Upper lobe of left lung (tissue), 6 donors: ENCODE measurements around the gene CBFA2T3. TPM values are rescaled to one million over a fixed set of nuclear protein-coding genes. Genes with fewer than 3 reads are reported as not detected.
A peak's percentile ranks its signal among the peaks of the same experiment; 100 is the strongest.

ENCODE experiments used
- ATAC-seq, 2 donors: fragments of 200-7000 bp; cut with Tn5 transposase; one replicate each; pipeline ENCODE4 v1.9.1; 2022; ENCODE audit warnings: mild to moderate bottlenecking in 2 of 2, moderate library complexity in 2 of 2; ENCODE audit not compliant: low FRiP score in 2 of 2
- DNase-seq, 2 donors: peaks; one replicate each; pipeline ENCODE4 v3.0.0-alpha.2; 2019 to 2020
- H3K27ac ChIP-seq, 4 donors: fragments of 200-600 bp; sonication (generic); one replicate each; pipeline ENCODE4 v1.5.1; 2016 to 2019
- H3K27me3 ChIP-seq, 4 donors: fragments of 200-600 bp; sonication (generic); one replicate each; pipeline ENCODE4 v1.5.1; 2017 to 2019
- H3K36me3 ChIP-seq, 4 donors: fragments of 200-600 bp; sonication (generic); one replicate each; pipeline ENCODE4 v1.5.1; 2016 to 2019
- H3K4me1 ChIP-seq, 4 donors: fragments of 200-600 bp; sonication (generic); one replicate each; pipeline ENCODE4 v1.5.1; 2018 to 2019
- H3K4me3 ChIP-seq, 4 donors: fragments of 200-600 bp; sonication (generic); one replicate each; pipeline ENCODE4 v1.5.1; 2017 to 2019; ENCODE audit warnings: mild to moderate bottlenecking in 2 of 4, moderate library complexity in 1 of 4
- H3K9me3 ChIP-seq, 4 donors: fragments of 200-600 bp; sonication (generic); one replicate each; pipeline ENCODE4 v1.5.1; 2018 to 2019
- EP300 ChIP-seq, 4 donors: sonication (generic); formaldehyde crosslinking; IDR thresholded peaks; one replicate each; pipeline ENCODE4 v1.5.1; 2017; ENCODE audit warnings: antibody characterized with exemption in 4 of 4, control low read depth in 2 of 4
- POLR2A ChIP-seq, 4 donors: fragments of 450-650 bp; IDR thresholded peaks; one replicate each; pipeline ENCODE4 v1.5.1; 2016 to 2017; ENCODE audit warnings: antibody characterized with exemption in 4 of 4, mild to moderate bottlenecking in 2 of 4
- POLR2AphosphoS5 ChIP-seq, 2 donors: sonication (generic); formaldehyde crosslinking; IDR thresholded peaks; one replicate each; pipeline ENCODE4 v1.5.1; 2017; ENCODE audit warnings: antibody characterized with exemption in 2 of 2
- WGBS, 2 donors: methylation state at CpG; one replicate each; pipeline ENCODE4 v1.1.5; 2017 to 2018; 5-methylcytosine and 5-hydroxymethylcytosine counted together
- total RNA-seq, 6 donors: library from RNA; depleted of rRNA in 4 of 6; stranded (reverse); fragments of >200 nt in 4 of 6; gene quantifications; one replicate each; pipeline versions ENCODE4 v1.1.0 to v1.2.1, GENCODE V29; 2016 to 2021
- TF ChIP-seq, protein P1 (sequence below), 6 experiments: fragments of 450-650 bp in 4 of 6; fragments of 200-600 bp in 2 of 6; sonication (generic) in 2 of 6; IDR thresholded peaks; one replicate each; pipeline ENCODE4 v1.5.1; 2016 to 2019; ENCODE audit warnings: antibody characterized with exemption in 6 of 6
- donor health status: DM: no; HTN: no; CAD: no; lungs with moderate emphysema.
- donor health status: DM: no; HTN: yes; CAD: no; lungs with severe emphysema.

CBFA2T3 gene
- total RNA-seq, 6 donors from 2014 or later, result 2.7 to 33.5 (median 15.2) TPM

DNA sequence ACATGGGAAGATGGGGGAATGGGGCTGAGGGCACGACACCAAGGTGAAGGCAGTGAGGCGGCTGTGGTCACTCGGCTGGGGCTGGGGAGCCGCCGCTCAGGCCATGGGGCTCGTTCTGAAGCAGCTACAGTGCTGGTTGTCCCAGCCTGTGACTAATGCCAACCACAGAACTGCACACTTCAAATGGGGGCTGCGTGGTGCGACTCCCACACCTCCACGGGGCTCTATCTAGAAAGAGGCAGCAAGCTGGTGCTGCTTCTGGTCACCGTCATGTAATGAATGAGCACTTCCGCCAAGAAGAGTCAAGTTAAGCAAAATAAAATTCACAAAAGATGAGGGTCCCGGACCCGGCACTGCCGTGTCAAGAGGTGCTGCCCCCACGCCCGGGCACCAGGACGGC lies 140.2 kb downstream of the CBFA2T3 start:
- Histone ChIP-seq H3K27me3 (no peaks in the 10 kb centered on the region), H3K36me3 (peaks cover 0 to 56% (median 42%) of the 10 kb centered on the region in 4 donors), H3K27ac (no peak overlapping the region), H3K4me3 (no peak overlapping the region), H3K9me3 (no peaks in the 10 kb centered on the region), H3K4me1 (no peaks in the 10 kb centered on the region)
- ATAC-seq, result no peak
- 92 to 93% methylated on average over 15 to 17 of the region's 17 CpGs for WGBS, 2 donors
- TF ChIP-seq POLR2A (IDR thresholded peaks at IDR 0.05) (no peak), EP300 (IDR thresholded peaks at IDR 0.05) (no peak), POLR2AphosphoS5 (IDR thresholded peaks at IDR 0.05) (no peak)
- TF ChIP-seq, protein P1, sequence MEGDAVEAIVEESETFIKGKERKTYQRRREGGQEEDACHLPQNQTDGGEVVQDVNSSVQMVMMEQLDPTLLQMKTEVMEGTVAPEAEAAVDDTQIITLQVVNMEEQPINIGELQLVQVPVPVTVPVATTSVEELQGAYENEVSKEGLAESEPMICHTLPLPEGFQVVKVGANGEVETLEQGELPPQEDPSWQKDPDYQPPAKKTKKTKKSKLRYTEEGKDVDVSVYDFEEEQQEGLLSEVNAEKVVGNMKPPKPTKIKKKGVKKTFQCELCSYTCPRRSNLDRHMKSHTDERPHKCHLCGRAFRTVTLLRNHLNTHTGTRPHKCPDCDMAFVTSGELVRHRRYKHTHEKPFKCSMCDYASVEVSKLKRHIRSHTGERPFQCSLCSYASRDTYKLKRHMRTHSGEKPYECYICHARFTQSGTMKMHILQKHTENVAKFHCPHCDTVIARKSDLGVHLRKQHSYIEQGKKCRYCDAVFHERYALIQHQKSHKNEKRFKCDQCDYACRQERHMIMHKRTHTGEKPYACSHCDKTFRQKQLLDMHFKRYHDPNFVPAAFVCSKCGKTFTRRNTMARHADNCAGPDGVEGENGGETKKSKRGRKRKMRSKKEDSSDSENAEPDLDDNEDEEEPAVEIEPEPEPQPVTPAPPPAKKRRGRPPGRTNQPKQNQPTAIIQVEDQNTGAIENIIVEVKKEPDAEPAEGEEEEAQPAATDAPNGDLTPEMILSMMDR (IDR thresholded peaks at IDR 0.05), result no peak
- DNase-seq, result peak in 1 of 2 donors; percentile 51

DNA sequence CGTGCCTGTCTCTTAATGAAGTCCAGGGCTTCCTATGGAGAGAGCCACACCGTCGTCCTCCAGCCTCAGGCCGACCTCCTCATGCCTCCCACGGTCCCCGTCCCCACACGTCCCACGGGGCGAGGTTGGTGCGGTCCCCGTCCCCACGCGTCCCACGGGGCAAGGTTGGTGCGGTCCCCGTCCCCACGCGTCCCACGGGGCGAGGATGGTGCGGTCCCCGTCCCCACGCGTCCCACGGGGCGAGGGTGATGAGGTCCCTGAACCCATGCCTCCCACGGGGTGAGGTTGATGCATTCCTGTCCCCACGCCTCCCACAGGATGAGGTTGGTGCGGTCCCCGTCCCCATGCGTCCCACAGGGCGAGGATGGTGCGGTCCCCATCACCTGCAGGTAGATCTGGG lies 141.2 kb downstream of the CBFA2T3 start:
- TF ChIP-seq, protein P1 (IDR thresholded peaks at IDR 0.05), result no peak
- no peak for TF ChIP-seq EP300 (IDR thresholded peaks at IDR 0.05)
- TF ChIP-seq POLR2AphosphoS5 (IDR thresholded peaks at IDR 0.05), result no peak
- TF ChIP-seq POLR2A (IDR thresholded peaks at IDR 0.05), result no peak
- peaks cover 0 to 51% (median 40%) of the 10 kb centered on the region in 4 donors for H3K36me3 ChIP-seq
- H3K9me3 ChIP-seq, result no peaks in the 10 kb centered on the region
- H3K27ac ChIP-seq, result peak overlapping the region in 1 of 4 donors; percentile 39
- no peaks in the 10 kb centered on the region for H3K4me1 ChIP-seq
- DNase-seq, result peak in 1 of 2 donors; percentile 73
- WGBS, 2 donors, result 91 to 94% methylated on average over 14 to 26 of the region's 33 CpGs
- no peak for ATAC-seq
- no peak overlapping the region for H3K4me3 ChIP-seq
- no peaks in the 10 kb centered on the region for H3K27me3 ChIP-seq

DNA sequence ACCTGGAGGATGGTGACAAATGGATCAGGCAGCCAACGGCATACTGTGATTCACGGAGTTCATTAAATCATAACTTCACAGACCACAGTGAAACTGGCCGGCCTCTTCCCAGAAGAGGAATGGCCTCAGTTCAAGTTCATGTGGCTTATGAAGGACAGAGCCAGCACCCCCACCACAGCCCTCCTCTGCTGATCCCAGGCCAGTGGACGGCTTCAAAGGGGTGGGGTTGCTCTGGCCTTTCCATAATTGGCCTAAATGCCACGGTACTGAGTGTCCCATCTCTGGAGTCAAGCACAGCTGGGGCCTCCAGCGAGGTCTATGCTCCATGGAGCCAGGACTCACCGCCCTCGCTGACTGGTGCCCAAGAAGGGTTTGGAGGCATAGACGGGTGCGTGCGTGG lies 141.6 kb downstream of the CBFA2T3 start:
- peak overlapping the region in 1 of 4 donors; percentile 39 for H3K27ac ChIP-seq
- TF ChIP-seq EP300 (IDR thresholded peaks at IDR 0.05) (no peak), POLR2A (IDR thresholded peaks at IDR 0.05) (no peak), POLR2AphosphoS5 (IDR thresholded peaks at IDR 0.05) (no peak)
- TF ChIP-seq, protein P1 (IDR thresholded peaks at IDR 0.05), result no peak
- no peaks in the 10 kb centered on the region for H3K4me1 ChIP-seq
- DNase-seq (no peak), ATAC-seq (peak in 1 of 2 donors; percentile 60)
- H3K27me3 ChIP-seq, result no peaks in the 10 kb centered on the region
- 86 to 91% methylated on average over 7 to 11 of the region's 11 CpGs for WGBS, 2 donors
- no peak overlapping the region for H3K4me3 ChIP-seq
- H3K9me3 ChIP-seq, result no peaks in the 10 kb centered on the region
- peaks cover 0 to 47% (median 36%) of the 10 kb centered on the region in 4 donors for H3K36me3 ChIP-seq

DNA sequence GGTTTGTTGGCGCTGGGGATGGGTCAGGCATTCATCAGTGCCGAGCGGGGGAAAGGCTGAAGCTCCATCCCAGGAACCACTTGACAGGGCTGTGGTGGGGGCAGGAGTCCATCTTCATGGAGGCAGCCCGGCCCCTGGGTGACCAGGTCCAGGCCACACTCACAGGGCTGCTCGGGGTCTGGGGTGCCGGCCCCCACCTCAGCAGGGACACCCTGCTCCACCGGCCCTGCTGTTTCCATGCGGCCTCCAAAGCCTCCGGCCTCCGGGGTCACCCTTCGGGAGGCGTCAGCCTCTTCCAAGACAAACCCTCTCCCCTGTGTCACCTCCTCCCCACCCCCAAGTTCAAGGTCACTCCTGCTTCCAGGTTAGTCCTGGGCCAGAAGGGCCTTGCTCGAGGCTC lies 142.3 kb downstream of the CBFA2T3 start:
- DNase-seq (peak in 1 of 2 donors; percentile 57), ATAC-seq (no peak)
- no peaks in the 10 kb centered on the region for H3K27me3 ChIP-seq
- H3K27ac ChIP-seq, result no peak overlapping the region
- peaks cover 0 to 2% (median 0%) of the 10 kb centered on the region in 4 donors for H3K4me1 ChIP-seq
- peaks cover 0 to 40% (median 29%) of the 10 kb centered on the region in 4 donors for H3K36me3 ChIP-seq
- no peak overlapping the region for H3K4me3 ChIP-seq
- TF ChIP-seq EP300 (IDR thresholded peaks at IDR 0.05) (no peak), POLR2A (IDR thresholded peaks at IDR 0.05) (no peak), POLR2AphosphoS5 (IDR thresholded peaks at IDR 0.05) (no peak)
- TF ChIP-seq, protein P1 (IDR thresholded peaks at IDR 0.05), result no peak
- WGBS, 2 donors, result 92 to 100% methylated on average over 3 to 12 of the region's 13 CpGs
- no peaks in the 10 kb centered on the region for H3K9me3 ChIP-seq

DNA sequence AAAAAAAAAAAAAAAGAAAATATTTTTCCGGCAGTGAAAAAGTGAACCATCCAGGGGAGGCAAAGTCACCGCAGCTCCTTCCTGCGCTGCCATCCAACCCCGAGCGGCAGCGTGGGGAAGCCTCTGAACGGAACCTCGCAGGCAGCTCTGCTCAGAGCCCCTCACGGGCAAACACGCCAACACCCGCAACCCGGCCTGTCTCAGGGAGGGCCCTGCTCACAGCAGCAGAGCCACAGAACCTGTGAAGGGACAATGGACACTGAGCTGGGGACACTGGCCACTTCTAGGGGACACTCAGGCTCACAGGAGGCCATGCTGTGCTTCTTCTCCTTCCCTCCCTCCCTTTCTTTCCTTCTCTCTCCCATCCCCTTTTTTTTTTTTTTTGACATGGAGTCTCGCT lies 143.9 kb downstream of the CBFA2T3 start:
- no peak for ATAC-seq
- H3K9me3 ChIP-seq, result no peaks in the 10 kb centered on the region
- DNase-seq, result peak in 1 of 2 donors; percentile 55
- no peak overlapping the region for H3K27ac ChIP-seq
- H3K4me1 ChIP-seq, result peaks cover 0 to 3% (median 0%) of the 10 kb centered on the region in 4 donors
- 93 to 97% methylated on average over 13 of the region's 13 CpGs for WGBS, 2 donors
- peaks cover 0 to 39% (median 30%) of the 10 kb centered on the region in 4 donors for H3K36me3 ChIP-seq
- no peaks in the 10 kb centered on the region for H3K27me3 ChIP-seq
- no peak for TF ChIP-seq POLR2A (IDR thresholded peaks at IDR 0.05)
- TF ChIP-seq, protein P1 (IDR thresholded peaks at IDR 0.05), result no peak
- no peak for TF ChIP-seq EP300 (IDR thresholded peaks at IDR 0.05)
- TF ChIP-seq POLR2AphosphoS5 (IDR thresholded peaks at IDR 0.05), result no peak
- H3K4me3 ChIP-seq, result no peak overlapping the region
